A549 treated with DMSO at 1 μM for 4 hours (cell line): ENCODE measurements around the gene OR4E2. TPM values are rescaled to one million over a fixed set of nuclear protein-coding genes. Genes with fewer than 3 reads are reported as not detected.

Experiments used
- total RNA-seq: library from RNA; stranded (reverse); fragments of 200-300 nt; extraction: Qiagen RNA extraction; gene quantifications from 5 replicates; pipeline ENCODE4 v1.2.3, GENCODE V29; 2022; ENCODE audit warnings: low read depth

OR4E2 gene
- not detected in 5 replicates for total RNA-seq

GRCh38 chr14:21653331-21653885 lies at the start of gene OR4E2:
Gene OR4E2 (plus strand): TSS chr14:21653835. CDS start chr14:21665083, 11,248 bp downstream.

GRCh38 chr14:21634840-21635239 lies 18.8 kb upstream of the OR4E2 start, which contains the start of gene OR10G2:
Gene OR10G2 (minus strand): TSS chr14:21634940. CDS start chr14:21634842, 98 bp downstream.

GRCh38 chr14:21673718-21674117 lies 20.1 kb downstream of the OR4E2 start, which contains the start of gene OR4E1:
Gene OR4E1 (minus strand): TSS chr14:21673818. CDS start chr14:21670935, 2,883 bp downstream.

Other genes starting within 250 kb of the OR4E2 start
- gene CHD8, start 197.7 kb upstream of the OR4E2 start, total RNA-seq: 40.1 to 45.5 TPM (median 41.5 TPM) in 5 replicates
- gene RAB2B, start 176.9 kb upstream of the OR4E2 start, total RNA-seq: 13.3 to 16.6 TPM (median 14.4 TPM) in 5 replicates
- gene TOX4, start 176.6 kb upstream of the OR4E2 start, total RNA-seq: 65.3 to 76.8 TPM (median 68.1 TPM) in 5 replicates
- gene METTL3, start 142.5 kb upstream of the OR4E2 start, total RNA-seq: 39.3 to 55.4 TPM (median 53.2 TPM) in 5 replicates
- 0.89 to 1.3 TPM (median 1.0 TPM) in 5 replicates for gene SALL2, start 127.5 kb upstream of the OR4E2 start, total RNA-seq
- gene OR10G3, start 73.8 kb upstream of the OR4E2 start, total RNA-seq: not detected in 5 replicates
- not detected in 5 replicates for gene OR10G2, start 18.9 kb upstream of the OR4E2 start, total RNA-seq
- not detected in 5 replicates for gene OR4E1, start 20.0 kb downstream of the OR4E2 start, total RNA-seq